ENCODE results near the gene ZNF619.
"Not testable (repeated sequence)": the region's sequence is repeated elsewhere in the genome, so short reads cannot be mapped to it uniquely, and the experiment has no call there.

The ZNF619 gene

DNA sequence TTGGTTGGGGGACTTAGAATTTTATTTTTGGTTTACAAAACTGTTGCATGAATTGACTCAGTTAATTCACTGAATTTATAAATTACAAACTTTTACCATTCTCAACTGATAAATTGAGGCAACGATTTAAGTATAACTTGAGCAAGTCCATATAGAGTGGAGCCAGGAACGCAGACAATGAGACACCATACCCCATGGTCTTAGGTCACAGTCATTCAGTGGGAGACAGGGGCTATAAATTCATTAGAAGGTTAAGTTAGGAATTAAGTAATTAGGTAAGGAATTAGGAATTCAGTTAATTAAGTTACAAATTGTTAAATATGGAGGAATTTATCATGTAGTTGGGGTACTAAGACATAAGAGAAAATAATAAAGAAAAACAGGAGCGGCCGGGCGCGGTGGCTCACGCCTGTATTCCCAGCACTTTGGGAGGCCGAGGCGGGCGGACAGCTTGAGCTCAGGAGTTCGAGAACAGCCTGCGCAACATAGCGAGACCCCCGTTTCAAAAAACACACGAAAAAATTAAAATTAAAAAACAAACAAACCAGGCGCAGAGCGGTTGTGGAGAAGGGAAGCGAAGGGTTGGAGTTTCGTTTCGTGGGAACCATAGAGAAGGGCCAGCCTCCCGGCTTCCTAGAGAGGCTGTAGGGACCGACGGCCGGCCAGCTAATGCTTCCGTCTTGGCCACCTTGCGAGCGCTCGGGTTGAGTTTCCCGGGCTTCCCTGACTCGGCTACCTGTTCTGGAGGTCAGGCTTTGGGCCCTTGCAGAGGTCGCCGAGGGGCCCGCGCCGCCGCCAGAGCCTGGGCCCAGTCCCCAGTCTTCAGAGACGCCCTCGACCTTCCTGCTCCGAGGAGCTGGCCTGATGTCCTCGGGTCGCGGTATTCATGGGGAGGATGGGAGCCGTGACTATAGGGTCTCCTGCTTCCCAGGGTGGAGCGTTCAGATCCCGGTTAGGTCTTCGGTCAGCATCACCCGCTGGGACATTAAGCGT lies at the start of gene ZNF619:
ZNF619 (plus strand) TSS at position 645 of the 993 bp plus-strand sequence. CDS start 858 bp downstream, outside the sequence.
- DNase-seq: peak; percentile 42

DNA sequence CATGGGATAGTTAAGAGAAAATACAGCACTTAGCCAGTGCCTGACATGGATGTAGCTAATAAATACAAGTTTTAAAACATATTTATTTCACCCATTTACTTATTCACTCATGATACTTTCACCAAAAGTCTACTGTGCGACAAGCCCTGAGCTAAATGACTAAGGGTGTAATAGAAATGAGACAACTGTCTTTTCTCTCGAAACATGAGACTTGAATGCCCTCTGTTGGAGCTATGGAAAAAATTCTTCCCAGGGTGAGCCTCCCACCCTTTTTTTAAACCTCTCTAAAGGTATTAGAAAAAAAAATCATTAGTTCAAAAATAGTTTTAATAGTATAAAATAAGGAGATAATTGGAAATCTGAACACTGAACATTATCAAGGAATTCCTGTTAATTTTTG lies 44.1 kb upstream of the ZNF619 start:
- no peak for DNase-seq

DNA sequence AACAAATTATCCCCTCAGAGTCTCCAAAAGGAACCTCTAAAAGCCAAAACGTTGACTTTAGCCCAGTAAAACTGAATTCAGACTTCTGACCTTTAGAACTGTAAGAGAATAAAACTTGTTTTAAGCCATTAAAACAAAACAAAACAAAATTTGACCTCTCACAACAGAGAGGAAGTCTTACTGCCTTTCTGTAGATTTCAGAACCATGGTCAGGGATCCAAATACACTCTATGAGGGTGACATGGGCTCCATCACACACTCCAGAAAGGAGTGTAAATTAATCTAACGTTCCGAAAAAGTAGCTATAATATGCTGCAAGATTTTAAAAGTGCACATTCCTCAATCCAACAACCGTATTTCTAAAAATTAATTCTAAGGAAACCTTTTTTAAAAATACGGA lies 39.0 kb upstream of the ZNF619 start:
- DNase-seq: no peak

DNA sequence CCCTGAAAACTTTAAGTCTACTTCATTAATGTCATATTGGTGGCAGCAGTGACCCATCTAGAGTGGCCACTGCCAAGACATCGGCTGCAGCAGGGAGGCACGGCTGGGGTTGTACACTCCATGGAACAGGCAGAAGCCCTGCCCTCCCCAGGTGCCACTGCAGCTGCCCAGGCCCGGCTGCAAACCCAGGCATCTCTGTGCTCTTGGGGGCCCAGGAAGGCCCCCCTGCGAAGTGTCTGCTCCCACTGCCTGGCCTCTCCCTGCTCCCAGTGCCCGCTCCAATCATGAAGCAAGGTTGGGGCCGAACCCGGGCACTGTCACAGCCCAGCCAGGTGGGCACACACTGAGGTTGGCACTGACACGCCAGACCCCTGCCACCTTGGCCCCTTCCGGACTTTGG lies 31.9 kb upstream of the ZNF619 start:
- DNase-seq: no peak

DNA sequence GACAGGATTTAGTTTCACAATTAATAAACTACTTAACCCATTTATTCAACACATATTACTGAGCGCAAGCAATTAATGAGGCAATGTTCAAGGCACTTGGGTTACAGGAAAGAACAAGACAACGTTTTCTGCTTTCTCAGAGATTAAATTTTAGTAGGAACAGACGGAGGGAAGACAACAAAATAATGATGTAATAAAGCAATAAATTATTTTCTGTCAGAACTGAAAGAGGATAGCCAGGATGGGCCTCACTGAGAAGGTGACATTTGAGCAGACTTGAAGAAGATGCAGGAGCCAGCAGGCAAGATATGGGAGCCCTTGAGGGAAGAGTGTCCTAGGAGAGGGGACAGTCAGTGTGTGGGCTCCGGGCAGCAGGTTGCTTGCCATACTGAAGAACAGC lies 31.0 kb upstream of the ZNF619 start:
- no peak for DNase-seq

DNA sequence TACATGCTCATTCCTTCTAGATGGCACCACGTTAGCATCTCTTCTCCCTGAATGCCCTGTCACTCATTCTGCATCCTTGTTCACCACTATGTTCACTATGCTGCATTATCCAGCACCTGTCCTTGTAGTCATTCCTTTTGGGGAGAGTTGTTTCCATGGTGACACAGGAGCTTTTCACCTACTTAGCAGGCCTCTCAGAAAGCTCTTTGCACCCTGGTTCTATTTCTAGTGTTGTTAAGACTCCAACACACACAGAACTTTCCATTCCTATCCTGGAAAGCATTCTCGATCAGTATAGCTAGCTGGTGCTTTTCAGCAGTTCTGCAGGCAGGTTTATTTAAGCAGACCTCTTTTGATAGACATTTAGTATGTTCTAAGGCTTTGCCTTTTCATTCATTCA lies 26.5 kb upstream of the ZNF619 start:
- no peak for DNase-seq

DNA sequence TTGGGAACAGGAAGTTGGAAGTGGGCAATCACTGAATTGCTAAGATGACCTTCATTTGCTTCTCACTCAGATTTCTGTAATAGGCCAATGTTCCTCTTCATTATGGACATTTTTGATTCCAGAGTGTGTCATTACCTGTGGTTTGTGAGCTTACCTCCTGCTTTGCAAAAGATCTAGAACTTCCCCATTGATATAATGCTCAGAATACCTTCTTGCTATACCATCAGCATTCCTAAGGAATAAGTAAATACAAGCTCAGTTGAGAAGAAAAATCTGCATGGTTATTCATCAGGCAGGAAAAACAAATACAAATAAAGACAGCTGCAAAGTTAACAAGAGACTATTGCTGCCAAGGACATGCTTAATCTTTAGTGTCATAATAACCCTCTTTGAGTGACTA lies 25.4 kb upstream of the ZNF619 start:
- DNase-seq: no peak

DNA sequence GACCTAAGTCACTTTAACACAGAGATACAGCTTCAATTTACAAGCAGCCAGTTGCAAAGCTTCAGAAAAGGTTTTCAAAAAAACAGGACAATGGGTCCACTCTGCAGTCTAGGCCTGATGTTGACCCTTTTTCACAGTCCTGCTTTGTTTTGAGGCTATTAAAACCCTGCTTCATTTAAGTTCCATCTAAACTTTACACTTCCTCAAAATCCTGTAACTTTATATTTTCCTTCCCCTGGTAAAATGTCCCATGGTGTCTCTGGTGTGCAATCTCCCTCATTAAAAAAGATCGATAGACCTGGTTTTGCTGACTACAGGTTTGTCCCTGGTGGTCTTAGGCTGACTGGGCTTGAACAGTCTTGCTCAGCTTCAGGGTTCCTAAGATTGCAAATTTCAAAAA lies 24.9 kb upstream of the ZNF619 start:
- DNase-seq: no peak

DNA sequence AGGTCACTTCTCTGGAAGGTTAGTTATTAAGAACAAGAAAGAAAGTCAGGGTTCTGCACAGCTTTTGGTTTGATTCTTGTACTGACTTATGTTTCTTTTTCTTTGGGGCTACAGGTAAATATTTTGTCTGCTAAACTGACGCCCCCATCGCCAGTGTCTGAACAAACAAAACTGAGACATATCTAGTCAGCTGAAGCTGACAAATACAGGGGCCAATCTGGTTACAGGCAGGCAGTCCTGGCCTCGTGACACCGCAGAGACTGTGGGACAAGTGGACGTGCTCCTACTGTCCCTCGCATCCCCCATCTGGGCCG lies 24.4 kb upstream of the ZNF619 start:
- no peak for DNase-seq

DNA sequence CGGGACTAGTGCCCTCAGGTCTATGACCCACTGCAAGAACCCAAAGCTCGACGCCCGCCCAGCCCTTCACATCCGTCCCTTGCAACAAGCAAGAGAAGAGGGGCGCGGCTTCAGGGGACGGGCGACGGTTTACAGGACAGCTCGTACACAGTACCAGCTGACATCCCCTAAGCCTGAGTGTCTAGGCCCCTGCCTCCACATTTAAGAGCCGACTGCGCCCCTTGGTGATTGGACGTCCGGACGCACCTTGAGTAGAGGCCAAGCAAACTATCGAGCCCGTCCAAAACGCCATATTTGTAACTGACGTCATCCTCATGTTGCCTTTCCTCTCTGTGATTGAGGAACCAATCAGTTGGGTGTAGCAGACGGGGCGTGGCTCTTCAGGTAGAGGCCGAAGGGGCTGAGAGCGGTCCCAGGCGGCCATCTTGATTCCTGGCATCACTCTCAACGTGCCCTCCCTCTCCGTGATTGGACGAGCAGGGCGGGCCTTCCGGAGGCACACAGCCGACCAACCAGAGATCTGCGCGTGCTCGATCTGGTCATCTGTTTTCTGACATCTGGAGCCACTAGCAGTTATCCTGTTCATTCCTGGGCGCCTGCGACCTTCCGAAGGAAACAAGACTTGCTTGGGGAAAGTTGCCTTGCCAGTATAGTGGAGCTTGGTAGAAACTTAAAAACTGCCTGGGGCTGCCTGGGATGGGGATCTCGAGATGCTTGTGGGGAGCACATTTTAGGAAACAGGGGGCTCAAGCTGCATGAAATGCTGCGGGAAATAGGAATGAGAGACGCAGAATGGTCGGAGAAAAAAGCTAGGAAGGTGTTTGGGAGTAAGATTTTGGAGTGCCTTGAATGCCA lies 23.8 kb upstream of the ZNF619 start:
- DNase-seq: peak; percentile 95

DNA sequence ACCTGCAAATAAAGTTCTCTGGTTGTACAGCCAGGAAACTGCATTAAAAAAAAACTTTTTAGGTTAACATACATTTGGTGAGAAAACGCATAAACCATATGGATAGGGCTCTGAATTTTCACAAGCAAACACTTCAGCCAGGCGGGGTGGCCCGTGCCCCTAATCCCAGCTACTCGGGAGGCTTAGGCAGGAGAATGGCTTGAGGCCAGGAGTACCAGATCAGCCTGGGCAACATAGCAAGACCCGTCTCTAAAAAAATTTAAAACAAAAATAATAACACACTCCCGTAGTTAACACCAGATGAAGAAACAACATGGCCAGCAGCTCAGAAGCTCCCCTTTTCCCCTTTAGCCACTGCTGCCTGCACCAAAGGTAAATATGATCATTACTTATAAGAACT lies 23.0 kb upstream of the ZNF619 start:
- no peak for DNase-seq

DNA sequence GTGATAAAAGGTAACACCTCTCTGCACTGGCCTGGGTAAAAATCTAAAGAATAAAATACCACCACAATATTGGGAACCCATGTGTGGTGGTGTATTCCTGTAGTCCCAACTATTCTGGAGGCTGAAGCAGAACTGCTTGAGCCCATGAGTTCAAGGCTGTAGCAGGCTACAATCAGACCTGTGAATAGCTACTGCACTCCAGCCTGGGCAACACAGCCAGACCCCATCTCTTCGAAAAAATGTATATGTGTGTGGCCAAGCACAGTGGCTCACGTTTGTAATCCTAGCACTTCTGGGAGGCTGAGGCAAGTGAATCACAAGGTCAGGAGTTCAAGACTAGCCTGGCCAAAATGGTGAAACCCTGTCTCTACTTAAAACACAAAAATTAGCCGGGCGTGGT lies 21.6 kb upstream of the ZNF619 start:
- DNase-seq: no peak

DNA sequence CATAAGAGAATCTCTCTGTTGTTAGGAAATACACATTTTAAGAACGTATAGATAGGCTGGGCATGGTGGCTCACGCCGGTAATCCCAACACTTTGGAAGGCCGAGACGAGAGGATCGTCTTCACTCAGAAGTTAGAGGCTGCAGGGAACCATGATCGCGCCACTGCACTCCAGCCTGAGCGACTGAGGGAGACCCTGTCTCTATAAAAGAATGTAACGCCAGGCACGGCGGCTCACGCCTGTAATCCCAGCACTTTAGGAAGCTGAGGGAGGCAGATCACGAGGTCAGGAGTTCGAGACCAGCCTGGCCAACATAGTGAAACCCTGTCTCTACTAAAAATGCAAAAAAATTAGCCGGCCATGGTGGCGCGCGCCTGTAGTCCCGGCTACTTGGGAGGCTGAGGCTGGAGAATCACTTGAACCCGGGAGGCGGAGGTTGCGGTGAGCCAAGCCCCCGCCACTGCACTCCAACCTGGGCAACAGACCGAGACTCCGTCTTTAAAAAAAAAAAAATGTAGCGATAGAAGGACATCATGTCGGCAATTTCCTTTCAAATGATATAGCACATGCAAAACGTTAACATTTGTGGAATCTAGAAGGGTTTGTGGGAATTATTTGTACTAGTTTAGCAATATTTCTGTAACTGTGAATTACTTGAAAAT lies 20.5 kb upstream of the ZNF619 start:
- DNase-seq: no peak

DNA sequence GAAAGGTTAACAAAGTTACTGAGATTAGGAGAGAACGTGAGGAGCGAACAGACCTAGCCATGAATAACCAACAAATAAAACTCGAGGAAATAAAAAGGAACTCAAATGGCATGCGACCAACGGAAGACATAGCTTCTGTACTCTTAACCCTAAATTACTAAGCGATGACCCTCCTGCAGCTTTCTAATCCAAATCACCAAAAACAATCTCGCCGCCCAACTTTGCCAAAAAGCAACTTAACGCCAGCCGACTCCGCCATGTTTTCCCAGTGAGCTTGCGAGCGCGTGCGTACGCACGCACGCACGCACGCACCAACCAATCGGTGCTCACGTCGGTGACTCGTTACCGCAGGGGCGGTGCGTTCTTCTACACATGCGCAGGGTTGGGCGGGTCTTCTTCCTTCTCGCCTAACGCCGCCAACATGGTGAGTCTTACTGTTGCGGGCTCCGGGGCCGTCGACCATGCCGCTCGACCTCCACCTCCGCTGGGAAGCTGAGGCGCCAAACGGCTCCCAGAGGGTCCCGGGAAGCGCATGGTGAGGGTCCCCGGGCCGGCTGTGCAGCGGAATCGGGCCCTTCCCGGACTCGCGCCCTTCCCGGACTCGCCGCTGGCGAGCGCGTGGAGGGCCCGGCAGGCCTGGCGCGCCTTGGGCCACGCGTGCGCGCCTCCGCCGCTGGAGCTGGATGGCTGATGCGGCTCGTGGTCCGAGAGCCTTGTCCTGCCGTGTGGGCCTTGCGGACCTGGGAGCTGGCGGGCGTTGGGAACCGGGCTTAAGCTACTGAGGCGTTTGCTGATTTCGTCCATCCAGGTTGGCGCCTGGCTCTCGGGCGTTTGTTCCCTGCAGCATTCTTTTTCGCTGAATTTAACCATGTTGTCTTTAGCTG lies 19.7 kb upstream of the ZNF619 start, which contains the start of gene RPL14:
RPL14 (plus strand) TSS at position 400 of the 884 bp plus-strand sequence; CDS start at position 533, 133 bp downstream.
- peak; percentile 89 for DNase-seq

DNA sequence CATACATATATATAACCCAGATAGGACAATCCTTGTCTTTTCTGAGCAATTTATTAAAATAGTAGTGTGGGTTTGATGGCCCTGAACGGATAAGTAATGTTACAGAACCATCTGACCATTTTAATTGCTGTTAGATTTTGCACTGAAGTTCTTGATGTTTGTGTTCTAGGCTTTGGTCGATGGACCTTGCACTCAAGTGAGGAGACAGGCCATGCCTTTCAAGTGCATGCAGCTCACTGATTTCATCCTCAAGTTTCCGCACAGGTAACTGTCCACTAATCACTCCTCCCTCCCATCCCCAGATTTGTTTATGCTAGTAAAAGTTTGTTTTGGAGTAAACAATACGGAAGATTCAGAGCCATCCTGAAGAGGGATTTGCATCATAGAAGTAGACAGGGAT lies 18.4 kb upstream of the ZNF619 start:
- DNase-seq: no peak

DNA sequence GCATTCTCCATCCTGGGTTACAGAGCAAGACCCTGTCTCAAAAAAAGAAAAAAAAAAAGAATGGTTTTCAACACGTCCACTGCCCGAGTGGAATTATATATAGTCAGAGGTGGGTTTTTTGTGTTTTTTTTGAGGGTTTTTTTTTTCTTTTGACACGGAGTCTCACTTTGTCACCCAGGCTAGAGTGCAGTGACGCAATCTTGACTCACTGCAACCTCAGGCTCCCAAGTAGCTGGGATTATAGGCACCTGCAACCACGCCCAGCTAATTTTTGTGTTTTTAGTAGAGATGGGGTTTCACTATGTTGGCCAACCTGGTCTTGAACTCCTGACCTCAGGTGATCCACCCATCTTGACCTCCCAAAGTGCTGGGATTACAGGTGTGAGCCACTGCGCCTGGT lies 16.4 kb upstream of the ZNF619 start:
- not testable (repeated sequence) for DNase-seq

DNA sequence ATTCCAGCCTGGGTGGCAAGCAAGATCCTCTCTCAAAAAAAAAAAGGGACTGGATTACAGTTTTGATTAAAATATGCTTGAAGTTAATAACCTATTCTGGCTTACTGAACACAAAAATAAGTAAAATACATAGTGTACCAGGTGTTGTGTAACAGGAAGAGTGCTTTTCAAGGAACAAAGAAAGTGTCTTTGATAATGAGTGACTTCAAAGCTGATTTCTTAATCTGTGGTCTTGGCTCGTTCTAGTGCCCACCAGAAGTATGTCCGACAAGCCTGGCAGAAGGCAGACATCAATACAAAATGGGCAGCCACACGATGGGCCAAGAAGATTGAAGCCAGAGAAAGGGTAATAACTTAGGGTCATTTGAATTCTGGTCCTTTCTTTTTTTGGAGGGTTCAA lies 15.8 kb upstream of the ZNF619 start:
- DNase-seq: no peak

DNA sequence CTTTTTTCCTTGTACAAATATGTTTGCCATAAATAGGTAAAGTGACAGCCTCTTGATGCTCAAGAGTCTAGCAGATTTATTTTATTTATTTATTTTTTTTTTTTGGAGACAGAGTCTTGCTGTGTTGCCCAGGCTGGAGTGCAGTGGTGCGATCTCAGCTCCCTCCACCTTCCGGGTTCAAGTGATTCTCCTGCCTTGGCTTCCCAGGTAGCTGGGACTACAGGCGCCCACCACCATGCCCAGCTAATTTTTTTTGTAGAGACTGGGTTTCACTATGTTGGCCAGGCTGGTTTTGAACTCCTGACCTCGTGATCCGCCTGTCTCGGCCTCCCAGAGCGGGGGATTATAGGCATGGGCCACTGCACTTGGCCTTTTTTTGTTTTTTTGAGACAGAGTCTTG lies 14.1 kb upstream of the ZNF619 start:
- DNase-seq: not testable (repeated sequence)

DNA sequence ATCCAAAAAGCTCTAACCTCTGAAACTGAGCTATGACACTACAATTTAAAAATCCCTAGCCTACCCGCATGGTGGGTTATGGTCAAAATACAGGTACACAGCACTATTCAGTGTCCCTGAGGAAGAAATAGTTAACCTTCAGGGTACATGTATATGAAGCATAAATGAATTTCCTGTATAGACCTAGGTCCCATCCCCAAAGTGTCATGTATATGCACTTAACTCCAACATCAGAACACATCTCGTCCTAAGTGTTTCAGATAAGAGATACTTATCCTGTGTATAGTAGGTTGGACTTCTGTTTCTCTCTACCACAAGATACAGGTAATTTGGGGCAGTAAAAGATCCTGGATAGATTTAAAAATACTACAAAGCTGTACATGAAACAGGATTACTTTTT lies 13.3 kb upstream of the ZNF619 start:
- no peak for DNase-seq

DNA sequence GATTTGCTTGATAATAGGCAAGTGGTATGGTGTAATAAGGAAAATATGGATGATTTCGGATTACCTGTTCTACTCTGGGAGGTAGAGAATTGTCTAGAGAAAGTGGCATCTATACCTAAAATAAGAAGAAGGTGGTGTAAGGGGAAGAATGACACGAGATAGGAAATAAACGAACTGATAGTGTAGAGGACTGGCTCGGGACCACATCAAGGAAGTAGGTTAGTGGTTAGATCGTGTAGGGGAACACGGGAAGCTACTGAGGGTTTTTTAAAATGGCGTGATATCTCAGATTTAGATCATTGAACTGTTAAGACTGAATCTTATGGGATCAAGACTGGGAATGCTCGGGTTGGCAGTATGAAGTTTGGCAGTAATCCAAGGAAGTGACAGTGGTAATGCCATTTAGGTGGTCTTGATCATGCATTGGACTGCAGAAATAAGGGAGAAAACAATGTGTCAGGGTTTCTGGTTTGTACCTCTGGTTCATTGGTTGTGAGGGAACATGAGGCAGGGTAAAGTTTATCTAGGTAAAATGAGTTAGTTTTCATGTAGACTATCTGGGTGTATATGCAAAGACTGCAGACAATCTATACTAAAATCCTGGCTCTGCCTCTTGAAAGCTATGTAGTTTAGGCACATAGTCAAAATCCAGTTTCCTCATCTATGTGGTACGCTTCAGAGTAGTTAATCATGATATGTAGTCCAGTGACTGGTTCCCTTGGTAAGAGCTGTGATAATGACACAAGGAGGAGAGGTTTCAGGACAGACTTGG lies 12.4 kb upstream of the ZNF619 start:
- no peak for DNase-seq

DNA sequence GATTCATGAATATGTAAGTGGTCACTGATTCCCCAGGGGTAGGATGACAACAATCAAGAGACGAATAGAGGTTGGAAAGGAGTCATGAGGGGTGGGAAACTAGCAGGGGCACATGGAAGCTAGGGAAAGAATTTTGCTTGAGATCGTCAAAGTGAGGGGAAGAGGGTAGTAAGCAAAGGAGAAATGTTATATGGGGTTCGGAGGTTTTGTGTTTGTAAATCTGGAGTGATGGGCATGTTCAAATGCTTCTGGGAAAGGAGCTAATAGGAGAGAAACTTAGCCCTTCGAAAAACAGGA lies 11.9 kb upstream of the ZNF619 start:
- DNase-seq: no peak

DNA sequence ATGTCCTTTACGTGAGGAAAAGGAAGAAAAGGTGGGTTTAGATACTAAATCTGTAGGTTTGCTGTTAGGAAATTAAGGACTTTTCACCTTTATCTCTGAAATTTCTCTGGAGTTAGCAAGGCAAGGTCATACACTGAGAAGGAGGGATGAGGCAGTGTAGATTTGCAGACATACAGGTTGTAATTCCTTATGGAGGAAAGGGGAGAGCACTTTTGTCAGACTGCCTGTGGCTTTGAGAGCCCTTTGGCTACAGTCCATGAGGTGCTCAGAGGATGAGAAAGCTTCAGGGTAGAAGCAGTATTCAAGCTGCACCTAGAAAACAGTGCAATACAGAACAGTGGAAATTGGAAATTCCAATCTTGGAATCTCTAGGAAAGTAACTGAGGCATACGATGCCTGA lies 11.5 kb upstream of the ZNF619 start:
- no peak for DNase-seq

Measured in NCI-H2227 treated with DMSO at 0.1 percent for 48 hours (cell line).